Measurements from ENCODE around the gene PBX2. TPM values are rescaled to one million over a fixed set of nuclear protein-coding genes. Genes with fewer than 3 reads are reported as not detected.

Gene PBX2, protein sequence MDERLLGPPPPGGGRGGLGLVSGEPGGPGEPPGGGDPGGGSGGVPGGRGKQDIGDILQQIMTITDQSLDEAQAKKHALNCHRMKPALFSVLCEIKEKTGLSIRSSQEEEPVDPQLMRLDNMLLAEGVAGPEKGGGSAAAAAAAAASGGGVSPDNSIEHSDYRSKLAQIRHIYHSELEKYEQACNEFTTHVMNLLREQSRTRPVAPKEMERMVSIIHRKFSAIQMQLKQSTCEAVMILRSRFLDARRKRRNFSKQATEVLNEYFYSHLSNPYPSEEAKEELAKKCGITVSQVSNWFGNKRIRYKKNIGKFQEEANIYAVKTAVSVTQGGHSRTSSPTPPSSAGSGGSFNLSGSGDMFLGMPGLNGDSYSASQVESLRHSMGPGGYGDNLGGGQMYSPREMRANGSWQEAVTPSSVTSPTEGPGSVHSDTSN
- 84.5 TPM for total RNA-seq

GRCh38 chr6:32190054-32190851 is at the start of gene PBX2:
TSS of gene PBX2 (minus strand) at chr6:32190202. CDS start at chr6:32189915, 287 bp downstream.

GRCh38 chr6:32223258-32224235 is 33.5 kb upstream of the PBX2 start, which contains the start of gene NOTCH4:
TSS of gene NOTCH4 (minus strand) at chr6:32224067. CDS start at chr6:32223928, 139 bp downstream.

DNA sequence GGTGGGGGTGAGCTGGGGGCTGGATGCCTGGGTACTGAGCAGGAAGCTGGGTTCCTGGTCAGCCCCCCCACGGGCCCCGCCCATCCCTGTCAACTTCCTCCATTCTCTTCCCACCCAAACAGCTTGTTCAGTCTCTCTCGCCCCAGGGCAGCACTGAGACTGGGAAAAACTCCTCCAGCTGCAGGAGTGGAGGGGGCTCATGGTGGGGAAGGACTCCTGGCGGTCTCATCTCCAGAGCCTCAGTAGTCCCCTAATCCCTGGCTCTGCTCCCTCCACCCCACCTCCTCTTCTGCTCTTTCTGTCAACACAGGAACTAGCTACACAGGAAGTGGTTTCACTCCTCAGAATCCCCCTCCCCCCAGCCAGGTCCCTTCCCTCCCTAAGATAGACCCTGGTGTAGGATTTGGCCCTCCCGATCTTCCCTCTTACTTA is 2.6 kb upstream of the PBX2 start, which contains the start of gene GPSM3:
Gene GPSM3, minus strand, starts transcription at position 36 of the 432 bp plus-strand sequence. CDS start 130 bp downstream, outside the sequence.

DNA sequence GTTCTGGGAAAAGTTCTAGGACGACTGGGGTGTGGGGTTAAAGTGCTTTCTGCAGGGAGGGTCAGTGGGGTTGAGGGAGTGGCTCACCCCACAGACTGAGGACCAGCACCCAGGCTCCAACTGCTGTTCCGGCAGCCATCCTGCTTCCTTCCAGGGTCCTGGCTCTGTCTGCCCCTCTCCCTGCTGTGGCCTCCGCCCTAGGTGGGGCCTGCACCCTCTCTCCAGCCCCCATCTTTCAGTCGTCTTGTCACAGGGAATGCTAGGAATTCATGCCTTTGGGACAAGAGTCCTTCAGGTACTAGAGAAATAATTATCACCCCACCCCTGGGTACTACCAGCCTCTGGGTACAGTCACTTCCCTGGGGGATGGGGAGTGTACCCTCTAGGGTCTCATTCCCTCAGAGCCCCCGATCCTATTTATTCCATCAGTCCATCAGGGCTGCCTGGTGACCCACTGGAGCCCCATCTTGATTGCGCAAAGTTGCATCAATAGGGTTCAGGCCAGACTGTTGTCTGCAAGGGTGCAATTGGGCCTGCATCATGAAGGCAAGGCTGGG is 5.8 kb downstream of the PBX2 start, which contains the start of gene AGER:
Gene AGER, minus strand, starts transcription at position 170 of the 557 bp plus-strand sequence. Its CDS starts 31 bp downstream, at position 139.

GRCh38 chr6:32177788-32178546 is 12.0 kb downstream of the PBX2 start, which contains the start of gene RNF5:
TSS of gene RNF5 (plus strand) at chr6:32178405. CDS start at chr6:32178512, 107 bp downstream.

GRCh38 chr6:32175711-32176475 is 14.1 kb downstream of the PBX2 start, which contains the start of gene AGPAT1:
TSS of gene AGPAT1 (minus strand) at chr6:32176084. CDS start at chr6:32171496, 4,588 bp downstream.

GRCh38 chr6:32164295-32164694 is 25.7 kb downstream of the PBX2 start, which contains the start of gene EGFL8:
TSS of gene EGFL8 (plus strand) at chr6:32164595. CDS start at chr6:32166166, 1,571 bp downstream.

DNA sequence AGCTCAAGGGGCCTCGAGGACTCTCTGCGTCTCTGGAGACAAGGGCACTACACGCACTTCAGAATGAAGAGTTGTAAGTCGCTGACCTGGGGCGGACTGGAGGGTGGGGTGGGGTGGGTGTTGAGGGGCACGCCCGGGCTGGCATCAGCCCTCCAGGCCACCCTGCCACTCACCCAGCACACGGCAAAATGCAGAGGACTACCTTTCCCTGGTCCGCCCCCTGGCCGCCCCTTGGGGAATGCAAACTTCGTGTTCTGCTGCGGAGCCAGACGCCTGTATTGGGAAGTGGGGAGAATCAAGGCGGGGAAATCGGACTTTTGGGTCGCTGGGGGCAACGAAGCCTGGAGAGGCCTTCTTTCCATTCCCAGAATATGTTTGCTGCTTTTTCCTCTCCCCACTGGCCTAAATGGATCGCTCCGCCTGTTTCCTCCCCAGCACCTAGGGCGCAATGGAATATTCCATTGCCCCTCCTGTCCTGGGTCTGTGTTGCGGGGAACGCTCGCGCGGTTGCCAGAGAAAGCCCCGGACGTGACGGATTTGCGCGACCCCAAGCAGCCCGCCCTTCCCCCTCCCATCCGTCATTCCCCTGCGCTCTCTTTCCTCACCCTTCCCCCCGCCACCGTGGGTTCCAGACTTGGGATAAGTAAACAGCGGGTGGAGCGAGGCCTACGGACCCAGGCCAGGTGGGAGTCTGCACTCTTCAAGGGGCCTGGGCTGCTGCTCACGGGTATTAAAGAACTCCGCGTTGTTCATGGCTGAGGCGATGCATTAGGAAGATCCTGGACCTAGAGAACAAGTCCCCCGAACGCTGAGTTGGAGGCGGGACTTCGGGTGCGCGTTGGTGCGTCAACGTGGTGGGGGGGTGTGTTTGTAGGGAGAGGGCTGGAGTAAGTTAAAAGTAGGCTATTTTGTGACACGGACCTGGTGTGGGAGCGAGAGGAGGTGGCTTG is 36.2 kb downstream of the PBX2 start, which contains the start of gene PPT2:
Gene PPT2, plus strand, starts transcription at position 578 of the 950 bp plus-strand sequence. CDS start 454 bp downstream, outside the sequence.

GRCh38 chr6:32151863-32152768 is 37.9 kb downstream of the PBX2 start, which contains the start of gene PRRT1:
TSS of gene PRRT1 (minus strand) at chr6:32151939. CDS start at chr6:32151827, 112 bp downstream.

Other genes starting within 250 kb of the PBX2 start
- 14.6 TPM for gene CFB, start 244.1 kb downstream of the PBX2 start, total RNA-seq
- 54.3 TPM for gene NELFE, start 231.2 kb downstream of the PBX2 start, total RNA-seq
- 47.2 TPM for gene SKIC2, start 231.0 kb downstream of the PBX2 start, total RNA-seq
- gene DXO, start 218.1 kb downstream of the PBX2 start, total RNA-seq: 20.6 TPM
- gene C4A, start 208.1 kb downstream of the PBX2 start, total RNA-seq: 29.9 TPM
- 12.1 TPM for gene C4B, start 175.4 kb downstream of the PBX2 start, total RNA-seq
- 0.22 TPM for gene CYP21A2, start 151.8 kb downstream of the PBX2 start, total RNA-seq
- 129 TPM for gene TNXB, start 80.9 kb downstream of the PBX2 start, total RNA-seq
- 35.8 TPM for gene ATF6B, start 62.0 kb downstream of the PBX2 start, total RNA-seq
- gene FKBPL, start 59.9 kb downstream of the PBX2 start, total RNA-seq: 3.4 TPM
- 1.6 TPM for gene PRRT1, start 38.3 kb downstream of the PBX2 start, total RNA-seq
- 318 TPM for gene PPT2, start 36.1 kb downstream of the PBX2 start, total RNA-seq
- 21.4 TPM for gene EGFL8, start 25.6 kb downstream of the PBX2 start, total RNA-seq
- 20.1 TPM for gene AGPAT1, start 14.1 kb downstream of the PBX2 start, total RNA-seq
- gene RNF5, start 11.8 kb downstream of the PBX2 start, total RNA-seq: 73.4 TPM
- 2.6 TPM for gene AGER, start 5.9 kb downstream of the PBX2 start, total RNA-seq
- 1.8 TPM for gene GPSM3, start 2.4 kb upstream of the PBX2 start, total RNA-seq
- 13.6 TPM for gene NOTCH4, start 33.9 kb upstream of the PBX2 start, total RNA-seq
- not detected for gene TSBP1, start 181.7 kb upstream of the PBX2 start, total RNA-seq
- not detected for gene BTNL2, start 217.0 kb upstream of the PBX2 start, total RNA-seq
- gene HLA-DRA, start 249.7 kb upstream of the PBX2 start, total RNA-seq: 40.0 TPM

Measured in camera-type eye (tissue), 1 donor.